GM21515 (cell line): ENCODE results near the gene EIF2A.
A peak's percentile ranks its signal among the peaks of the same experiment; 100 is the strongest.

Source experiments
- ATAC-seq: cut with Tn5 transposase; IDR thresholded peaks from one replicate; pipeline ENCODE4 v1.9.1; 2021; ENCODE audit not compliant: unreplicated experiment

Gene EIF2A

DNA sequence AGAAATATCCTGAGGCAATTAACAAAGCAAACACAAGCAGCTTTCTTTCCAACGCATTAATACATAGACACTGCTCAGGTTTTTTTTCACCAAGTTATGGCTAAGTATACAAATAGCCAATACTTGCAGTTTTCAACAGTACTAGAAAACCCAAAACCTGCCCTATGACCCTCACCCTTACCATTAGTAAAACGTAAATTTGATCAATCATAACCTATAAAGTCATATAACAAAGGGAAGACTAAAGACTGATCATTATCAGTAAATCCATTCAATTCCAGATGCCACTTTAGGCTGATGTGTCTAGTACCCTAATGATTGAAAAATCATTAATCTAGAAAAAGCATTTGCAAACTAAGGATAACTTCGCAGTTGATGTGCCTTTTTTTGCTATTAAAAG is 3.5 kb upstream of the EIF2A start:
- no peak for ATAC-seq

GRCh38 chr3:150543531-150543930 is 3.1 kb upstream of the EIF2A start:
- ATAC-seq: no peak

DNA sequence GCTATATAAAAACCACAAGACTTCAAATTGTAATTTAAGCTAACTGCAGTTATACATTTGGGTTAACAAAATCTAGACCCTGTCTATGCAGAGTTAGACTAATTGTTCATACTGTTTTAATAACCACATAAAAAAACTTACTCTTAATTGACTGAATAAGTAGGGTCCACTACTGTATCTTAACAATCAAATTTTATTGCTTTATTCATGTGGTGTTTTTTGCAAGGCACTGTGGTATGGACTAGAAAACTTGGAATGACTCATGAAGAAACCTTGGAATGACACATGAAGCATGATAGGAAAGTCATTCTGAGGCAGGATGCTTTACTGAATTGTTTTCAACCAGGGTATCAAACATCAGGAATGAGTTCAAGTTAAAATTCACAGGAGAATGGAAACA is 2.5 kb upstream of the EIF2A start:
- ATAC-seq: no peak

DNA sequence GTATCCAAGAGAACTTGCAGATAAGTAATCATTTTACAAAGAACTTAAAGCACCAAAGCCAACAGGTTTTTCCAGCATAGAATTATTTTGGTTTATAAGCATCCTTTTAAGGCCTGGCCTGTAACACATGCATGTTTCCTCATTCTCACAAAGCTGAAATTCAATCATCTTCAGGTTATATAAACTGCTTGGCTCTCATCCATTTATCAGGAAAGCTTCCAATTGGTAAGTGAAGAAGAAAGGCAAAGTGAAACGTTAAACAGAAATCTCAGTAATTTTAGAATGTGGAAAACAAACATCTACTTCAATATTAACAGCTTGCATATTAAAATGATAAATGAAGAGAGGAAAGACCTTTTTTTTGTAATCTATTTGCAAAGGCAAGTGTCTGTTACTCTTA is 1.9 kb upstream of the EIF2A start:
- ATAC-seq: no peak

- peak; percentile 17 for ATAC-seq
Observed at GRCh38 chr3:150545419-150546225, 965 bp upstream of the EIF2A start.

DNA sequence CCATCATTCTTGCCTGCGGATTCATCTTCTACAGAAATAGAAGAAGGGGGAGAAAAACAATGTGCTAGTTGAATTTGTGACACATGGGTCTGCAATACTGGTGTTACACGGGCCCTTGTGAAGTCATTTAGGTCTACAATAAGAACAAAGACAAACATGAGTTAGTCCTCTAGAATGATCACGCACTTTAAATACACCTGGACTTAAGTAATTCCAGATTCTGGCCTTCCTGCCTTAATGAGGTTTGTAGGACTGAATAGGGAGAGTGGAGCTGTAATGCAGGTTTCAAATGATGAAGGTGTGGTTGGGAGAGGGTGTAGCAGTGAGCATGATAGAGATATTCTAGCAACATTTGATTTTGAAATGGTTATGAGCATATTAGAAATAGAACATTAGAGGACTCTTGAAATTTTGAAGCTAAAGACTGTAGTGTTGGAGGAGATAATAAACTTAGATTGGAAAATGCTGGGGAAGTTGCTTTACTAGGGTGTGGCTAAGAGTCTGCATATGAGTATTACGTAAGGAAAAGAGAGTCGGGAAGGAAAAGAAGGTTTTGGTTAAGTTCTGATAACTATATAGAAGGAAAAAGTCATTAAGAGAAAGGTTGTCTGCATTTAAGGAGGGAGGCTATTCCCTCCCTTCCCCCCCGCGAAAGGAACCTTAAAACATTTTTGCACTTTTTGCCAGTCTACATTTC is 606 bp downstream of the EIF2A start:
- ATAC-seq: no peak

- ATAC-seq: no peak
Observed at GRCh38 chr3:150555859-150556436, 9.4 kb downstream of the EIF2A start.

DNA sequence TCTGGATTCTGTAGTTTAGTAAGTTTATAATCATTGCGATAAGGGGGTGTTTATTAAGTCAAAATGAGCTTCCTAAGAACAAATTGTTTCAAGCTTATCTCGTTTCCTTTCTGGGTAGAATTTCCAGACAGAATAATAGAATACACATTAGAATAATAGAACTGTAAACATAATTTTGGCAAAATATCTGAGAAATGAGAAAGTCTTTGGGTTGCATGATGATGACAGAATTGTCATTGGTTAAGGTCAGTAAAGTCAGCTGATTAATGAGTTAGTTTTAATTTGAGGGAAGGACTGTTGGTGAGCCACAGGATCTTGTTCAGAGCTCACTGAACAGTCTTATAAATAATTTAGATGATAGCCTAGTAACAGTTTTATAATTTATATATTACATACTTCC is 10.2 kb downstream of the EIF2A start:
- no peak for ATAC-seq

DNA sequence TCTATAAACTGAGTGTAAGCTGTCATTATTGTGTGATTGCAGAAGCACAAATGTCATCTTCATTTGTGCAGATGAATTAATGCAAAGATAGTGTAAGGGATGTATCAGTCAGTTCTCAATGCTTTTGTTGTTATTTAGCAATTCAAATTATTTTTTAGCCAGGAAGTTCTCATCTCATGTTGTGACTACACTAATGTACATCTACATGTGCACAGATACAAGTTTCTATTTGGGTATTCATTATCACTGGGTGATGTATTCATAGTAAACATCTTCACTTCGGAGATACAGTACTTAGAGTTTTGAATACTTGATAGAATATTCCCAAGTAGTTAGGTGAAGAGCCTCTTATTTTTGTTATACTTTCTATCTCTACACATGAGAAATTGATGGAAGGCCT is 11.1 kb downstream of the EIF2A start:
- ATAC-seq: no peak

GRCh38 chr3:150564243-150564642 is 17.7 kb downstream of the EIF2A start:
- ATAC-seq: no peak

GRCh38 chr3:150567328-150567727 is 20.7 kb downstream of the EIF2A start:
- no peak for ATAC-seq

- no peak for ATAC-seq
Observed at GRCh38 chr3:150577855-150578254, 31.3 kb downstream of the EIF2A start.

GRCh38 chr3:150581174-150581573 is 34.6 kb downstream of the EIF2A start:
- no peak for ATAC-seq

GRCh38 chr3:150582620-150583019 is 36.0 kb downstream of the EIF2A start:
- peak; percentile 71 for ATAC-seq

DNA sequence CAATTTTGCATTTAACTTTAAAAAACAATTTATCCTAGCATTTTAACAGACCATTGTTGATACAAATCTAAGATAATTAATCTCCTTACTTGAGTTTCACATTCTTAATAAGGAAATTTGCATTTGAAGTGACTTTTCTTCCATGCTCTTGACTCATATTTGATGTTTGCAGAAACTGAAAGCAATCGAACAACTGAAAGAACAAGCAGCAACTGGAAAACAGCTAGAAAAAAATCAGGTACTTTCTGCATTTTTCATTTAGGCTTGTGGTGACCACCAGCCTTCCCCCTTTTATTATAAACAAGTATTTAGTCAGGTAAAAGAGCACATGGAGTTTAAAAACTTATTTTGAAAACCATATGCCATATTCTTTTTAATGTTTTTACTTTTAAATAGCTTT is 36.4 kb downstream of the EIF2A start:
- peak; percentile 48 for ATAC-seq

DNA sequence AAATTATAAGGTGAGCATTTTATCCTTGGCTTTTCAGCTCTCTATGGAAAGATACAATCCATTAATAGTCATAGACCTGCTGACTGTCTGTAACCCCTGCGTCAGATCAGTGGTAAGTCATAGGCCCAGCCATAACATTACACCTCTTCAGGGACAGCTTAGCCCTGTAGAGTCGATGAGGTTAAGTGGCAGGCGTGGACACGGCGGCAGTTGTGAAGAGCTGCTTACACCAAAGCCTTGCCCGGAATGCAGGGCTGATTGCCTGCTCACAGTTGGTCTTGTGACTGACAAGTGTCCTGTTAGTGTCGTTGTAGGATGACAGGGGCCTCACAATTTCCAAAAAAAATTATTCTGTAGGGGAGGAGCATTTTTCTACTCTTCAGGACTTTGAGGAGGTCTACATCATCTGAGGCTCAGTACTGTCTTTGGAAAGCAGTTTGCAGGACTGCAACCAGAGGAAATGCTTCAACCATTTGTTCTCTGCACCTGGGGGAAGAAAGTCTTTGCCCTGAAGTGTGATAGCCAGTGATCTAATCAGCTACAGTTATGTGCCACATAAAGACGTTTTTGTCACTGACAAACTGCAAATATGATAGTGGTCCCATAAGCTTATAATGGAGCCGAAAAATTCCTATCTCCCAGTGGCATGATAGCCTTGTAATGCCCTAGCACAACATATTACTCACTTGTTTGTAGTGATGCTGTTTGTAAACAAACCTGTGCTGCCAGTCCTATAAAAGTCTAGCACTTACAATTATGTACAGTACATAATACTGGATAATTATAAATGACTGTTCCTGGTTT is 41.6 kb downstream of the EIF2A start:
- no peak for ATAC-seq

- ATAC-seq: no peak
Observed at GRCh38 chr3:150589759-150590158, 43.2 kb downstream of the EIF2A start.

DNA sequence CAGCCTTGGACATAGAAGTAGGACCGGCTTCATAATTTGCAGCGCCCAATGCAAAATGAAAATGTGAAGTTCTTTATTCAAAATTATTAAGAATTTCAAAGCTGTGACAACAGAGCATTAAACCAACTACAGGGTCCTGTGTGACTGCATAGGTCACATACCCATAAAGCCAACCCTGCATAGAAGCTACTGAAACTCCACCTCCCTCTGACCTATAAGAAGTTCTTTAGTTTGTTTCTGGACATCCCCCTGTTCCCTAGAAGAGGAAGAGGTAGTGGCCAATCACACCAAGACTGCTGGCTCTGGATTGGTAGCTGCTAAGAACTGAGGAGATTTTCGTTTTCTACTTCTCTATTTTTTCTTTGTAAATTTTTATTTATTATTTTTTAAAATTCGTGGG is 47.6 kb downstream of the EIF2A start:
- no peak for ATAC-seq

GRCh38 chr3:150597646-150598045 is 51.1 kb downstream of the EIF2A start:
- ATAC-seq: no peak

GRCh38 chr3:150599611-150600297 is 53.2 kb downstream of the EIF2A start:
- ATAC-seq: no peak
